Measurements from ENCODE around the gene ERC2. TPM values are rescaled to one million over a fixed set of nuclear protein-coding genes. Genes with fewer than 3 reads are reported as not detected.

ERC2 gene
- total and polyA plus RNA-seq, 2 of the 8 experiments (the other 6 are each of a cell fraction or from before 2014, with no cell fraction given) = 16.4 to 22.8 TPM

- H2BK20ac ChIP-seq (ENCODE audit: low read length) = no peak overlapping the region
- no peak overlapping the region for H4K91ac ChIP-seq (replicated peaks; ENCODE audit: insufficient read length, low read length)
- H3K4me1 ChIP-seq (replicated peaks in 1 of 4; ENCODE audit: control insufficient read depth in 3 of 4, insufficient read depth in 4 of 4, low read length in 3 of 4) = peaks cover 2 to 9% (median 6%) of the 10 kb centered on the region in 4 experiments; a peak in 5 of 7 replicates
- H3K36me3 ChIP-seq (ENCODE audit: control insufficient read depth in 2 of 4, insufficient read depth in 4 of 4, low read length in 3 of 4) = no peaks in the 10 kb centered on the region
- H2BK15ac ChIP-seq (ENCODE audit: low read length) = no peak overlapping the region
- H2BK12ac ChIP-seq (ENCODE audit: low read depth, low read length) = no peak overlapping the region
- no peak overlapping the region for H3K4ac ChIP-seq (replicated peaks; ENCODE audit: insufficient read length, low read depth, low read length)
- H3K27ac ChIP-seq (ENCODE audit: low read depth, low read length) = no peak overlapping the region
- no peak overlapping the region for H4K8ac ChIP-seq (ENCODE audit: extremely low read depth, insufficient read depth, low read length)
- no peak overlapping the region for H2BK120ac ChIP-seq (replicated peaks; ENCODE audit: low read depth, low read length)
- DNase-seq (ENCODE audit: low read depth in 1 of 2, low spot score in 2 of 2) = no peak
- H2BK5ac ChIP-seq (ENCODE audit: low read depth, low read length) = no peak overlapping the region
- H4K5ac ChIP-seq (ENCODE audit: insufficient read length, low read depth, low read length) = no peak overlapping the region
- no peaks in the 10 kb centered on the region for H3K79me2 ChIP-seq (ENCODE audit: control insufficient read depth in 1 of 2, insufficient read depth in 2 of 2, low read length in 2 of 2)
- ChIA-PET CTCF (ENCODE audit: partially characterized antibody) (interaction anchor here (0.6 to 4.4 kb wide), 3 partner anchors 17 to 145 kb away, joined by 3 to 17 read pairs (median 3); no protein-coding TSS in a partner anchor), POLR2A (ENCODE audit: partially characterized antibody) (no interaction called here)
- H3K23me2 ChIP-seq (ENCODE audit: low read depth, low read length) = no peaks in the 10 kb centered on the region
- no peak overlapping the region for H3K9ac ChIP-seq (replicated peaks in 1 of 4; ENCODE audit: extremely low read depth in 1 of 4, low read depth in 3 of 4, low read length in 3 of 4)
- no peak for FAIRE-seq
- no peak overlapping the region for H2AK5ac ChIP-seq (ENCODE audit: low read depth, low read length)
- 65% methylated on average over 2 of the region's 2 CpGs; no CpG with 5 or more reads in 1 of the 2 experiments for WGBS, 2 experiments (ENCODE audit: extremely low coverage in 1 of 2, insufficient coverage in 1 of 2, insufficient read length in 1 of 2, insufficient replicate concordance in 2 of 2, low coverage in 1 of 2, low lambda C conversion rate in 2 of 2, missing lambda C conversion rate in 1 of 2)
- H3K27me3 ChIP-seq (replicated peaks in 1 of 4; ENCODE audit: control insufficient read depth in 3 of 4, extremely low read depth in 1 of 4, insufficient read depth in 3 of 4, low read length in 3 of 4) = no peaks in the 10 kb centered on the region
- H3K14ac ChIP-seq (ENCODE audit: insufficient read length) = no peak overlapping the region
- TF ChIP-seq JUND (IDR thresholded peaks at IDR 0.05; ENCODE audit: low read length) = peak; percentile 48; the same call in 1 of the 2 replicates
- TF ChIP-seq HDAC2 (IDR thresholded peaks at IDR 0.05; ENCODE audit: borderline replicate concordance in 1 of 2, low read depth in 2 of 2, low read length in 2 of 2) = no peak
- H3K9me3 ChIP-seq (ENCODE audit: insufficient read depth in 2 of 2, low read depth in 1 of 2, low read length in 1 of 2) = no peaks in the 10 kb centered on the region
- H3K23ac ChIP-seq (ENCODE audit: insufficient read length) = no peak overlapping the region
- H2AFZ ChIP-seq (ENCODE audit: low read length) = no peak overlapping the region
- no peak overlapping the region for H3K18ac ChIP-seq (ENCODE audit: extremely low read depth, low read length)
- peaks cover 0 to 2% of the 10 kb centered on the region in 2 experiments for H4K20me1 ChIP-seq (replicated peaks in 1 of 2; ENCODE audit: control insufficient read depth in 1 of 2, insufficient read depth in 2 of 2, low read length in 2 of 2)
- H3K4me2 ChIP-seq (ENCODE audit: insufficient read depth in 1 of 2, low read depth in 2 of 2, low read length in 2 of 2) = no peak overlapping the region
- H3K79me1 ChIP-seq (ENCODE audit: low read depth, low read length) = no peaks in the 10 kb centered on the region
- H3K4me3 ChIP-seq (ENCODE audit: extremely low read depth in 1 of 4, insufficient read depth in 2 of 4, low read depth in 3 of 4, low read length in 4 of 4) = no peak overlapping the region
- no peak overlapping the region for H3K56ac ChIP-seq (replicated peaks; ENCODE audit: insufficient read length, low read depth, low read length)
Observed at GRCh38 chr3:56323986-56324420, 144.3 kb downstream of the ERC2 start.

All from H1 (cell line).